K562 (cell line): ENCODE measurements around the gene SLC1A4. TPM values are rescaled to one million over a fixed set of nuclear protein-coding genes. Genes with fewer than 3 reads are reported as not detected.

ENCODE experiments used
- ASH1L ChIP-seq: fragments of 450-650 bp; IDR thresholded peaks from 2 replicates; pipeline ENCODE4 v1.6.1; 2018; ENCODE audit warnings: borderline replicate concordance, mild to moderate bottlenecking, low read depth; ENCODE audit not compliant: partially characterized antibody
- ATF7 ChIP-seq: fragments of 450-650 bp; IDR thresholded peaks from 2 replicates; pipeline ENCODE4 v1.7.1; 2014; ENCODE audit warnings: mild to moderate bottlenecking, moderate library complexity
- CBX8 ChIP-seq: fragments of 200-600 bp; sonication (generic); IDR thresholded peaks from 2 replicates; pipeline ENCODE4 v1.6.1; 2012; ENCODE audit warnings: borderline replicate concordance, mixed run types, low read depth, mild to moderate bottlenecking, moderate library complexity, mixed read lengths, low read length, control low read depth, inconsistent platforms; ENCODE audit not compliant: poor library complexity, severe bottlenecking; ENCODE audit errors: extremely low read depth
- CC2D1A ChIP-seq: fragments of 450-650 bp; IDR thresholded peaks from 2 replicates; pipeline ENCODE4 v1.6.1; 2017; ENCODE audit warnings: mild to moderate bottlenecking
- DIDO1 ChIP-seq: fragments of 450-650 bp; IDR thresholded peaks from 2 replicates; pipeline ENCODE4 v1.6.1; 2016; ENCODE audit warnings: low read depth, missing biosample characterization, missing genetic modification characterization
- ERF ChIP-seq: fragments of 450-650 bp; formaldehyde crosslinking; IDR thresholded peaks from 2 replicates; pipeline ENCODE4 v1.4.0; 2020; ENCODE audit warnings: mild to moderate bottlenecking, mixed read lengths
- ETV1 ChIP-seq: fragments of 450-650 bp; conservative IDR thresholded peaks from 2 replicates; pipeline ENCODE4 v1.6.1; 2016; ENCODE audit warnings: missing genetic modification characterization, control low read depth, low read depth, missing compliant biosample characterization
- HDAC2 ChIP-seq: fragments of 450-650 bp; IDR thresholded peaks from 2 replicates; pipeline ENCODE4 v1.6.1; 2016; ENCODE audit warnings: mild to moderate bottlenecking
- HINFP ChIP-seq: fragments of 450-650 bp; conservative IDR thresholded peaks from 2 replicates; pipeline ENCODE4 v1.6.1; 2016; ENCODE audit warnings: missing genetic modification characterization, low read depth, mild to moderate bottlenecking, control low read depth, missing compliant biosample characterization
- KLF16 ChIP-seq: IDR thresholded peaks from 2 replicates; pipeline ENCODE4 v1.6.1; 2016; ENCODE audit warnings: antibody characterized with exemption
- MECOM ChIP-seq: fragments of 250-450 bp; sonication (Bioruptor Pico); IDR thresholded peaks from 2 replicates; pipeline ENCODE4 v1.8.0; 2022; ENCODE audit warnings: inconsistent platforms
- MLX ChIP-seq, 2 experiments: fragments of 450-650 bp in 1 of 2; sonication (generic) in 1 of 2; formaldehyde crosslinking; conservative IDR thresholded peaks; 2 replicates each; pipeline versions ENCODE4 v1.4.0 to v1.8.1; 2020 to 2022; ENCODE audit warnings: mild to moderate bottlenecking in 1 of 2, missing genetic modification reagents in 1 of 2
- MXI1 ChIP-seq: IDR thresholded peaks from 2 replicates; pipeline ENCODE4 v1.6.1; 2011; ENCODE audit warnings: low read depth, mild to moderate bottlenecking, improper control_type of control experiment, low read length
- NCOR1 ChIP-seq: fragments of 450-650 bp; IDR thresholded peaks from 2 replicates; pipeline ENCODE4 v1.6.1; 2016; ENCODE audit warnings: mild to moderate bottlenecking, moderate library complexity
- NELFE ChIP-seq: IDR thresholded peaks from 2 replicates; pipeline ENCODE4 v1.6.1; 2011; ENCODE audit warnings: mild to moderate bottlenecking; ENCODE audit not compliant: insufficient read depth, insufficient read length
- NFE2 ChIP-seq: IDR thresholded peaks from 2 replicates; pipeline ENCODE4 v1.6.1; 2014; ENCODE audit warnings: antibody characterized with exemption, low read depth
- NKRF ChIP-seq: fragments of 450-650 bp; IDR thresholded peaks from 2 replicates; pipeline ENCODE4 v1.6.1; 2016; ENCODE audit warnings: borderline replicate concordance
- PCBP2 ChIP-seq: fragments of 200-400 bp; formaldehyde crosslinking; IDR thresholded peaks from 2 replicates; pipeline ENCODE4 v1.6.1; 2018; ENCODE audit warnings: low read length, low read depth, mild to moderate bottlenecking, moderate library complexity; ENCODE audit not compliant: poor library complexity, severe bottlenecking
- PHF21A ChIP-seq: fragments of 450-650 bp; IDR thresholded peaks from 2 replicates; pipeline ENCODE4 v1.6.1; 2017; ENCODE audit warnings: low read depth, borderline replicate concordance
- TAF9B ChIP-seq: fragments of 450-650 bp; IDR thresholded peaks from 2 replicates; pipeline ENCODE4 v1.6.1; 2018; ENCODE audit warnings: mild to moderate bottlenecking; ENCODE audit not compliant: partially characterized antibody
- XRCC4 ChIP-seq: IDR thresholded peaks from one replicate; pipeline ENCODE4 v1.6.1; 2011; ENCODE audit not compliant: insufficient read depth, insufficient read length; ENCODE audit errors: extremely low read depth
- ZNF274 ChIP-seq: IDR thresholded peaks from 2 replicates; pipeline ENCODE4 v1.6.1; 2011; ENCODE audit warnings: low read depth, mild to moderate bottlenecking, low read length, moderate library complexity, borderline replicate concordance
- polyA plus RNA-seq, 8 experiments: library from polyadenylated mRNA; depleted of rRNA in 4 of 8; stranded (reverse) in 5 of 8; unstranded in 3 of 8; fragments of >200 nt; fragmentation: Nextera tagmentation in 2 of 8; fragmentation: Illumina TruSeq in 1 of 8; extraction: Ambion mirVana in 2 of 8; extraction: Trizol in 1 of 8; gene quantifications; 2 replicates each; pipeline versions ENCODE4 v1.2.1 to v1.2.3, GENCODE V29; 2011 to 2014; ENCODE audit warnings: inconsistent platforms in 1 of 8, missing spikeins in 1 of 8
- total RNA-seq, 7 experiments: library from RNA; depleted of rRNA in 6 of 7; stranded (reverse); fragments of >200 nt in 6 of 7; fragmentation: Illumina TruSeq in 2 of 7; extraction: Trizol in 2 of 7; gene quantifications; 2 replicates each; pipeline versions ENCODE4 v1.2.1 to v1.2.3, GENCODE V29; 2011 to 2021; ENCODE audit warnings: low replicate concordance in 1 of 7

SLC1A4 gene
- total and polyA plus RNA-seq, 9 of the 15 experiments (the other 6 are each of a cell fraction or from before 2014, with no cell fraction given) = 4.4 to 24.0 (median 10.9) TPM

- TF ChIP-seq ETV1 (tag) (no peak), NCOR1 (no peak), ATF7 (peak; percentile 52), DIDO1 (tag) (no peak), CBX8 (no peak), MECOM (CRISPR knock-in tag) (no peak), ERF (CRISPR knock-in tag) (no peak), KLF16 (peak; percentile 84), ASH1L (no peak), MXI1 (no peak), NKRF (no peak), CC2D1A (peak; percentile 79), HINFP (tag) (no peak), MLX (CRISPR knock-in tag; conservative IDR thresholded peaks at IDR 0.05) (no peak), PHF21A (no peak), HDAC2 (no peak), NELFE (no peak), PCBP2 (no peak), TAF9B (peak; percentile 11), XRCC4 (no peak), NFE2 (no peak), ZNF274 (no peak)
These were observed 51.4 kb downstream of the SLC1A4 start (continued) for GRCh38 chr2:65040400-65041261.
